ENCODE results near the gene STIM2.
A peak's percentile ranks its signal among the peaks of the same experiment; 100 is the strongest.
"Not testable (repeated sequence)": the region's sequence is repeated elsewhere in the genome, so short reads cannot be mapped to it uniquely, and the experiment has no call there.

STIM2 gene

GRCh38 chr4:26891054-26891453, 30.4 kb downstream of the STIM2 start:
- no peaks in the 10 kb centered on the region for H3K9me3 ChIP-seq (ENCODE audit: control insufficient read depth, low read length)
- no peaks in the 10 kb centered on the region for H3K4me1 ChIP-seq (ENCODE audit: control insufficient read depth, insufficient read depth, low read length)
- peaks cover 3% of the 10 kb centered on the region for H3K36me3 ChIP-seq (ENCODE audit: control insufficient read depth, insufficient read depth, low read length, severe bottlenecking)
- no peak overlapping the region for H3K4me3 ChIP-seq (ENCODE audit: low read length)
- no peak for DNase-seq (ENCODE audit: low read depth)
- no peaks in the 10 kb centered on the region for H3K27me3 ChIP-seq (replicated peaks; ENCODE audit: control insufficient read depth, insufficient read depth, low read length)
- H3K9ac ChIP-seq (ENCODE audit: low read length), result no peak overlapping the region

GRCh38 chr4:26891867-26892266, 31.2 kb downstream of the STIM2 start:
- peaks cover 3% of the 10 kb centered on the region for H3K36me3 ChIP-seq (ENCODE audit: control insufficient read depth, insufficient read depth, low read length, severe bottlenecking)

DNA sequence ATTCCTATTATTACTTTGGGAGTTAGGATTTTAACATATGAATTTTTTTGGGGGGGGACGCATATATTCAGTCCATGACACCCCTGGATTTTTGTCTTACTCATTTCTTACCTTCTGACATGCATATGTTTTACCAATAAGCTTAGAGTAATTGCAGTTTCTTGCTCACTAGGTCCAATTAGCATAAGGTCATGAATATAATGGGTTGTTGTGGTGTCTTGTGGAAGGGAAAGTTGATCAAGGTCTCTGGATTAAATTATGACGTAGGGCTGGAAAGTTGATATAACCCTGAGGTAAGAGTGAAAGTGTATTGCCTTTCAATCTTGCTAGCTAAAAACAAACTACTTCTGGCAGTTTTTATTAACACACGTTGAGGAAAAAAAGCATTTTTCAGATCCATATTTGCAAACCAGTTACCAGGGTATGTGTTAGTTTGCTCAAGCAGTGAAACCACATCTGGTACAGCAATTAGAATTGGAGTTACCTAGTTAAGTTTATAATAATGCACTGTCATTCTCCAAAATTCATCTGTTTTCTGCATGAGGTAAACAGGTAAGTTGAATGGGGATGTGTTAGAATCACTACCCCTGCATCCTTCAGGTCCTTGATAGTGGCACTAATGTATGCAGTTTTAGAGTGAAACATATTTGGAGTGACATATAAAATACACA, 32.0 kb downstream of the STIM2 start:
- H3K4me1 ChIP-seq (ENCODE audit: control insufficient read depth, insufficient read depth, low read length), result no peaks in the 10 kb centered on the region
- H3K27me3 ChIP-seq (replicated peaks; ENCODE audit: control insufficient read depth, insufficient read depth, low read length), result no peaks in the 10 kb centered on the region
- no peak overlapping the region for H3K4me3 ChIP-seq (ENCODE audit: low read length)
- H3K9me3 ChIP-seq (ENCODE audit: control insufficient read depth, low read length), result no peaks in the 10 kb centered on the region
- no peak overlapping the region for H3K9ac ChIP-seq (ENCODE audit: low read length)
- peaks cover 3% of the 10 kb centered on the region for H3K36me3 ChIP-seq (ENCODE audit: control insufficient read depth, insufficient read depth, low read length, severe bottlenecking)
- DNase-seq (ENCODE audit: low read depth), result no peak

More at GRCh38 chr4:26891867-26892266, 31.2 kb downstream of the STIM2 start:
- Histone ChIP-seq H3K27me3 (replicated peaks; ENCODE audit: control insufficient read depth, insufficient read depth, low read length) (no peaks in the 10 kb centered on the region), H3K4me1 (ENCODE audit: control insufficient read depth, insufficient read depth, low read length) (no peaks in the 10 kb centered on the region), H3K4me3 (ENCODE audit: low read length) (no peak overlapping the region), H3K9me3 (ENCODE audit: control insufficient read depth, low read length) (no peaks in the 10 kb centered on the region), H3K9ac (ENCODE audit: low read length) (no peak overlapping the region)
- DNase-seq (ENCODE audit: low read depth), result no peak

DNA sequence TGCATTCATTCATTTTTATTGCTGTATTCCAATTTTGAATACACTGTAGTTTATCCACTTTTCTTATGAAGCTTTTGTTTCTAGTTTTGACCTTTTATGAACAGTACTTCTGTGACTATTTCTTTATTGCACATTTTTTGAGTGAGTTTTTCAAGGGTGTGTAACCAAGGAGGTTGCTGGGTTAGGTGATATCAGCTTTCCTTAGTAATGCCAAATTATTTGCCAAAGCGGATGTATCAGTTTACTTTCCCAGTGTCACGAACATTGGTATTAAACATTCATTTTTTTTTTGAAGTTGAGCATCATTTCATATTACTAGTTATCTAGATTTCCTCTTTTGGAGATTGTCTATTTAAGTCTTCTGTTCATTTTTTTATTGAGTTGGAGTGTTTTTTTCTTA, 32.9 kb downstream of the STIM2 start:
- Histone ChIP-seq H3K9me3 (ENCODE audit: control insufficient read depth, low read length) (no peaks in the 10 kb centered on the region), H3K36me3 (ENCODE audit: control insufficient read depth, insufficient read depth, low read length, severe bottlenecking) (peaks cover 3% of the 10 kb centered on the region), H3K4me1 (ENCODE audit: control insufficient read depth, insufficient read depth, low read length) (no peaks in the 10 kb centered on the region), H3K4me3 (ENCODE audit: low read length) (no peak overlapping the region), H3K9ac (ENCODE audit: low read length) (no peak overlapping the region), H3K27me3 (replicated peaks; ENCODE audit: control insufficient read depth, insufficient read depth, low read length) (no peaks in the 10 kb centered on the region)
- DNase-seq (ENCODE audit: low read depth), result no peak

DNA sequence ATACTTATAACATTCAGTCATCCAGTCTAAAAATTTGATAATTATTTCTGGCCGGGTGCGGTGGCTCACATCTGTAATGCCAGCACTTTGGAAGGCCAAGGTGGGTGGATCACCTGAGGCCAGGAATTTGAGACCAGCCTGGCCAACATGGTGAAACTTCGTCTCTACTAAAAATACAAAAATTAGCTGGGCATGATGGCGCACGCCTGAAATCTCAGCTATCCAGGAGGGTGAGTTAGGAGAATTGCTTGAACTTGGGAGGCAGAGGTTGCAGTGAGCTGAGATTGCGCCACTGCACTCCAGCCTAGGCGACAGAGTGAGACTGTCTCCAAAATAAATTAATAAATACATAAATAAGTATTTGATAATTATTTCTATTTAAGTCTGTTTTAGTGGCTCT, 34.2 kb downstream of the STIM2 start:
- not testable (repeated sequence) for H3K27me3 ChIP-seq (replicated peaks; ENCODE audit: control insufficient read depth, insufficient read depth, low read length); H3K4me3 ChIP-seq (ENCODE audit: low read length); DNase-seq (ENCODE audit: low read depth); H3K9ac ChIP-seq (ENCODE audit: low read length); H3K36me3 ChIP-seq (ENCODE audit: control insufficient read depth, insufficient read depth, low read length, severe bottlenecking); H3K9me3 ChIP-seq (ENCODE audit: control insufficient read depth, low read length); H3K4me1 ChIP-seq (ENCODE audit: control insufficient read depth, insufficient read depth, low read length)

DNA sequence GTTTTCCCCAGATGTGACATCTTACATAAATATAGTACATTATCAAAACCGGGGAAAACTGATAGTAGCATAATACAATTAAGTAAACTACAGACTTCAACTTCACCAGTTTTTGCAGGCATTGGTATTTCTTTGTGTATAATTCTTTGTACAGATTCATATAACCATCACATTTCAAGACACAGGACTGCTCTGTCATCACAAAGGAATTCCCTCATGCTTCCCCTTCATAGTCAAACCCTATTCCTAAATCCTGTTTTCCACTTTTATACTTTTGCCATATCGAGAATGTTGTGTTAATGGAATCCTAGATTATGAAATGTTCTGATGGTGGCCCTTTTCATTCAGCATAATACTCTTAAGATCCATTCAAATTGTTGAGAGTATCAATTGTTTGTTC, 36.0 kb downstream of the STIM2 start:
- Histone ChIP-seq H3K4me3 (ENCODE audit: low read length) (no peak overlapping the region), H3K36me3 (ENCODE audit: control insufficient read depth, insufficient read depth, low read length, severe bottlenecking) (peaks cover 3% of the 10 kb centered on the region), H3K4me1 (ENCODE audit: control insufficient read depth, insufficient read depth, low read length) (no peaks in the 10 kb centered on the region), H3K9me3 (ENCODE audit: control insufficient read depth, low read length) (no peaks in the 10 kb centered on the region), H3K9ac (ENCODE audit: low read length) (no peak overlapping the region), H3K27me3 (replicated peaks; ENCODE audit: control insufficient read depth, insufficient read depth, low read length) (no peaks in the 10 kb centered on the region)
- DNase-seq (ENCODE audit: low read depth), result peak; percentile 11

- no peak for DNase-seq (ENCODE audit: low read depth)
- no peaks in the 10 kb centered on the region for H3K4me1 ChIP-seq (ENCODE audit: control insufficient read depth, insufficient read depth, low read length)
- H3K9ac ChIP-seq (ENCODE audit: low read length), result no peak overlapping the region
- no peaks in the 10 kb centered on the region for H3K36me3 ChIP-seq (ENCODE audit: control insufficient read depth, insufficient read depth, low read length, severe bottlenecking)
- H3K9me3 ChIP-seq (ENCODE audit: control insufficient read depth, low read length), result no peaks in the 10 kb centered on the region
- H3K4me3 ChIP-seq (ENCODE audit: low read length), result no peak overlapping the region
- H3K27me3 ChIP-seq (replicated peaks; ENCODE audit: control insufficient read depth, insufficient read depth, low read length), result no peaks in the 10 kb centered on the region
These were observed 39.4 kb downstream of the STIM2 start for GRCh38 chr4:26899991-26900390.

- Histone ChIP-seq H3K9ac (ENCODE audit: low read length) (no peak overlapping the region), H3K4me3 (ENCODE audit: low read length) (no peak overlapping the region), H3K27me3 (replicated peaks; ENCODE audit: control insufficient read depth, insufficient read depth, low read length) (no peaks in the 10 kb centered on the region), H3K4me1 (ENCODE audit: control insufficient read depth, insufficient read depth, low read length) (no peaks in the 10 kb centered on the region), H3K36me3 (ENCODE audit: control insufficient read depth, insufficient read depth, low read length, severe bottlenecking) (no peaks in the 10 kb centered on the region), H3K9me3 (ENCODE audit: control insufficient read depth, low read length) (no peaks in the 10 kb centered on the region)
- no peak for DNase-seq (ENCODE audit: low read depth)
These were observed 40.1 kb downstream of the STIM2 start for GRCh38 chr4:26900765-26901164.

DNA sequence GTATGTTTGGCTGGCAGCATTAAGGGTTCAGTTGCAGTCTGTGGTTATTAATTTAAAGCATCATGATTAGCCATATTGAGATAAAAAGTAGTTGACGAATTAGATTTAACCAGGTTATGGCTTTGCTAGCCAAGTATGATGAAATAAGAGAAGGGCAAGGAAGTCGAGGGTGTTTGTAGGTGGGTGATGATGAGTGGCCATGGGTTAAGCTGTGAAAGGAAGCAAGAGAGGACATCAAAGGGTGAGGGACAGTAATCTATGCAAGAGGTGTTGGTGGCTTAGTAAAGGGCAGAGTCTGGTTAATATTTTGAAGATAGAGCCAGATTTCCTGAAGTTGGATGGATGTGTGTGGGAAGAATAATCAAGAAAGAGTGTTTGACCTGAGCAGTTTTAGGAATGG, 44.5 kb downstream of the STIM2 start:
- H3K36me3 ChIP-seq (ENCODE audit: control insufficient read depth, insufficient read depth, low read length, severe bottlenecking), result no peaks in the 10 kb centered on the region
- H3K4me1 ChIP-seq (ENCODE audit: control insufficient read depth, insufficient read depth, low read length), result no peaks in the 10 kb centered on the region
- no peak for DNase-seq (ENCODE audit: low read depth)
- no peaks in the 10 kb centered on the region for H3K27me3 ChIP-seq (replicated peaks; ENCODE audit: control insufficient read depth, insufficient read depth, low read length)
- H3K9me3 ChIP-seq (ENCODE audit: control insufficient read depth, low read length), result no peaks in the 10 kb centered on the region
- H3K4me3 ChIP-seq (ENCODE audit: low read length), result no peak overlapping the region
- no peak overlapping the region for H3K9ac ChIP-seq (ENCODE audit: low read length)

DNA sequence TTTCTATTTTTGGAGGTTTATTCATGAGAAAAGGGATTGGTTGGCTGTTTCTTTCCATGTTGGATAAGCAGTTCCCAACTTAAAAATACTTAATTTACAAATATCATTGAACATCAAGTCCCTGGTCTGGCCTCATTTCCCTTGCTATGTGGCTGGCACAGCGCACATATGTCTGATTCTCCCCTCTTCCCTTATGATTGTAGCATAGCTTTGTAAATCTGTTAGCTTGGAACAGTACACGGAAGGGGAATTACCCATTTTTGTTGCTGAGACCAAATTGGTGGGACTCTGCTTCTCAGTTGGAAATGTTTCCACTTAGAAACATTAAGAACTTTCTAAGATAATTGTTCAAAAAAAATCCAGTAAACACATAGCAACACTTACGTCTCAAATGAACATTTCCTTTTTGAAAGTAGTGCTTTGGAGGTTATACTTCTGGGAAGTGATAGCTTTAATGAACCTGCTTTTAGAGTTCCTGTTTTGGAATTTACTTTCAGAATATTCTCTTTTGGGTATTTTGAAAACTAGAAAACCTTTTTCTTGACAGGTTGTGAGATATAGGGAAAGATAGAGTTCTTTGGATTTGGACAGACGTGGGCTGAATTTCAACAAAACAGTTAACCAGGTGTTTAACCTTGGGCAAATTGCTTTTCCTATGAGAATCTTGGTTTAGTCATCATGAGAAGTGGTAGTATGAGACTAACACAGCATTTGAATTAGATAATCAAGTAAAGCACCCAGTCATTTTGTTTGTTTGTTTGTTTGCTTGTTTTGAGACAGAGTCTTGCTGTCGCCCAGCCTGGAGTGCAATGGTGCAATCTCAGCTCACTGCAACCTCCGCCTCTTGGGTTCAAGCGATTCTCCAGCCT, 47.3 kb downstream of the STIM2 start:
- no peak overlapping the region for H3K4me3 ChIP-seq (ENCODE audit: low read length)
- no peaks in the 10 kb centered on the region for H3K36me3 ChIP-seq (ENCODE audit: control insufficient read depth, insufficient read depth, low read length, severe bottlenecking)
- H3K27me3 ChIP-seq (replicated peaks; ENCODE audit: control insufficient read depth, insufficient read depth, low read length), result no peaks in the 10 kb centered on the region
- H3K9ac ChIP-seq (ENCODE audit: low read length), result no peak overlapping the region
- peaks cover 4% of the 10 kb centered on the region for H3K4me1 ChIP-seq (ENCODE audit: control insufficient read depth, insufficient read depth, low read length)
- DNase-seq (ENCODE audit: low read depth), result no peak
- H3K9me3 ChIP-seq (ENCODE audit: control insufficient read depth, low read length), result no peaks in the 10 kb centered on the region

DNA sequence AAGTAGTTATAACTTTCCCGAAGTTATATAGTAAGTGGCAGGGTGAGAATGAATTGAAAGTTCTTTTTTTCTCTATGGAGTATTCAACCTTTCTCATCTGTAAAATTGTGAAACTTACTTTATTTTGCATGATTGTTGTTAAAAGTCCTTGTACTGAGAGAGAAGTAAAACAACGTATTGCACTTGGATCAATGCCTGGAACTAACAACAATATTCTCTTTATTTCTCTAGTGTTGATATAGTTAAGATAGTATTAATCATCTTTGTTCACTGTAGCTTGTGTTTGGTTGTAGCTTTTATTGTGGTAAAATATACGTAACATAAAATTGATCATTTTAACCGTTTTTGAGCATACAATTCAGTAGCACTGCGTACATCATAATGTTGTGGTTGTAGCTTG, 48.7 kb downstream of the STIM2 start:
- no peaks in the 10 kb centered on the region for H3K36me3 ChIP-seq (ENCODE audit: control insufficient read depth, insufficient read depth, low read length, severe bottlenecking)
- no peak overlapping the region for H3K4me3 ChIP-seq (ENCODE audit: low read length)
- no peak for DNase-seq (ENCODE audit: low read depth)
- H3K9ac ChIP-seq (ENCODE audit: low read length), result no peak overlapping the region
- no peaks in the 10 kb centered on the region for H3K27me3 ChIP-seq (replicated peaks; ENCODE audit: control insufficient read depth, insufficient read depth, low read length)
- peaks cover 4% of the 10 kb centered on the region for H3K4me1 ChIP-seq (ENCODE audit: control insufficient read depth, insufficient read depth, low read length)
- H3K9me3 ChIP-seq (ENCODE audit: control insufficient read depth, low read length), result no peaks in the 10 kb centered on the region

Data from adipocyte (in vitro differentiated cells).